BE2C (cell line): ENCODE measurements around the gene LHFPL2.

ENCODE experiments used
- DNase-seq: peaks from one replicate; pipeline ENCODE4 v3.0.0-alpha.2; 2020
- H3K27me3 ChIP-seq: fragments of 250-450 bp; sonication (Bioruptor Pico); 2 replicates; pipeline ENCODE4 v1.5.1; 2020; ENCODE audit warnings: mild to moderate bottlenecking
- H3K36me3 ChIP-seq: fragments of 250-450 bp; sonication (Bioruptor Pico); 2 replicates; pipeline ENCODE4 v1.5.1; 2020; ENCODE audit warnings: mild to moderate bottlenecking
- H3K4me1 ChIP-seq: fragments of 250-450 bp; sonication (Bioruptor Pico); 2 replicates; pipeline ENCODE4 v1.5.1; 2020
- H3K4me3 ChIP-seq: 2 replicates; pipeline ENCODE4 v1.5.1; 2011; ENCODE audit warnings: low read depth, low read length
- H3K9me3 ChIP-seq: fragments of 250-450 bp; sonication (Bioruptor Pico); 2 replicates; pipeline ENCODE4 v1.5.1; 2020
- CTCF ChIP-seq: IDR thresholded peaks from 2 replicates; pipeline ENCODE4 v1.5.1; 2012; ENCODE audit warnings: mild to moderate bottlenecking, low read depth, low read length

Gene LHFPL2

DNA sequence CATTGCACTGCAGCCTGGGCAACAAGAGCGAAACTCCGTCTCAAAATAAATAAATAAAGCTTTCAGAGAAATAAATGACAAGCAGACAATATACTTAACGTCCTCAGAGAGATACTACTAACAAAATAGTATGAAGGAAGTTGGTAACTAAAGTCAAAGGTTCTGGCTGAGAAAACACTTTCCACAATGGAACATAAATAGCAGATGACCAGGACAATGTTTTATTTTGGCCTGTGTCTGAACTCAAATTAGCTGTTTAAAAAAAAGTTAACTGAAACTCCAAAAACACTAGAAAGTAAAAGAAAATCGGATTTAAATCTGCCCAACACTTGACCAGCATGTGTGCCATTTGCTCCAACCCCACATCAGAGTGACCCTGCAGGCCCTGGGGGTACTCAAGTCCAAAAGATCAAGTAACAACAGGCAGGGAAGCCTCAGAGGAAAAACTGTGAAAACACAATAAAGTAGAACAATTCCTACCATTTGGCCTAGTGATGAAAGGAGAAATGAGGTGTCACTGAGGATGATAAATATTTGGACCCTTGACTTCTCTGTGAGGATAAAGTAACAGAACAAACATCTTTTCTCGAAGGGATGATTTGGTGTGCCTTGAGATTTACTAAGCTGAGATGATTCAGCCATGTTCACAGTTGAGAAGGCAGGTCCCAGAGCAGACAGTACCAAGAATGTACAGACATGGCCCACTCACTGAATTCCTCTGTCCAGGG, 47.7 kb downstream of the LHFPL2 start:
- DNase-seq = no peak
- Histone ChIP-seq H3K36me3 (no peaks in the 10 kb centered on the region), H3K27me3 (no peaks in the 10 kb centered on the region), H3K4me3 (no peak overlapping the region), H3K4me1 (no peaks in the 10 kb centered on the region), H3K9me3 (no peaks in the 10 kb centered on the region)
- TF ChIP-seq CTCF = no peak

DNA sequence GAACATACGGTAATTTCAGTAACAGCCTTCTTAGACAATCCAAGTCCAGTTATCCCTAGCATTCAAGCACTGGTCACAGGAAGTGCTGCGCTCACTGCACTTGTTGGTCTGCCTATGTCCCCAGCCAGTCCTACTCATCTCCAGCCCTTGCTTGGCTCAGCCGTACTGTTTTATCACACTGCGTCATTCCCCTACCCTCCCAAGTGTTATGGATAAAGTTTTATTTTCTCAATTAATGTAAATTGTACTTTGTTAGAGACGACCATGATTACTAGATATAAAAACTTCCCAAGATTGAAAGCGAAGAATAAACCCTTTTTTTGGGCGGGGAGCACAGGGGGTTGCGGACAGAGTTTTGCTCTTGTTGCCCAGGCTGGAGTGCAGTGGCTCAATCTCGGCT, 49.6 kb downstream of the LHFPL2 start:
- peaks cover 7% of the 10 kb centered on the region; the same call in 1 of the 2 replicates for H3K4me1 ChIP-seq
- no peaks in the 10 kb centered on the region for H3K9me3 ChIP-seq
- H3K4me3 ChIP-seq = no peak overlapping the region
- no peak for TF ChIP-seq CTCF
- no peaks in the 10 kb centered on the region for H3K27me3 ChIP-seq
- no peaks in the 10 kb centered on the region; the same call in 1 of the 2 replicates for H3K36me3 ChIP-seq
- no peak for DNase-seq

DNA sequence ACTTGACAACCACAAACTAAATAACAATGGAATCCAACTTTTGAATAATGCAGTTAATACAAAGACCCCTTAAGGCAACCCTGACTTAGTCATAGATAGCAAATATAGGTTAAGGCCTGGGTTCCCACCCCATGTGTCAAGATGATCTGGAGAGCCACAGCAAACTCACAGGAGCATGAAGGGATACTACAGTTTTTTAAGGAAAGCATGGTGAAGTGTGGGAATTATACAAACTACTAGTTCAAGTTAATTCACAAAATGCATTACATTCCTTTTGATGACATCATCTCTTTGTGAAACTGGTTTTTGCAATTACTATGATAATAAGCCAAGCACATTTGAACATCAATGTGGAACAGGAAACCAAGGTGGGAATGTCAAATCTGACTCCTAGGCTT, 50.6 kb downstream of the LHFPL2 start:
- no peak for TF ChIP-seq CTCF
- peaks cover 7% of the 10 kb centered on the region; the same call in 1 of the 2 replicates for H3K4me1 ChIP-seq
- H3K4me3 ChIP-seq = no peak overlapping the region
- no peak for DNase-seq
- H3K9me3 ChIP-seq = no peaks in the 10 kb centered on the region
- no peaks in the 10 kb centered on the region for H3K27me3 ChIP-seq
- H3K36me3 ChIP-seq = no peaks in the 10 kb centered on the region; the same call in 1 of the 2 replicates

DNA sequence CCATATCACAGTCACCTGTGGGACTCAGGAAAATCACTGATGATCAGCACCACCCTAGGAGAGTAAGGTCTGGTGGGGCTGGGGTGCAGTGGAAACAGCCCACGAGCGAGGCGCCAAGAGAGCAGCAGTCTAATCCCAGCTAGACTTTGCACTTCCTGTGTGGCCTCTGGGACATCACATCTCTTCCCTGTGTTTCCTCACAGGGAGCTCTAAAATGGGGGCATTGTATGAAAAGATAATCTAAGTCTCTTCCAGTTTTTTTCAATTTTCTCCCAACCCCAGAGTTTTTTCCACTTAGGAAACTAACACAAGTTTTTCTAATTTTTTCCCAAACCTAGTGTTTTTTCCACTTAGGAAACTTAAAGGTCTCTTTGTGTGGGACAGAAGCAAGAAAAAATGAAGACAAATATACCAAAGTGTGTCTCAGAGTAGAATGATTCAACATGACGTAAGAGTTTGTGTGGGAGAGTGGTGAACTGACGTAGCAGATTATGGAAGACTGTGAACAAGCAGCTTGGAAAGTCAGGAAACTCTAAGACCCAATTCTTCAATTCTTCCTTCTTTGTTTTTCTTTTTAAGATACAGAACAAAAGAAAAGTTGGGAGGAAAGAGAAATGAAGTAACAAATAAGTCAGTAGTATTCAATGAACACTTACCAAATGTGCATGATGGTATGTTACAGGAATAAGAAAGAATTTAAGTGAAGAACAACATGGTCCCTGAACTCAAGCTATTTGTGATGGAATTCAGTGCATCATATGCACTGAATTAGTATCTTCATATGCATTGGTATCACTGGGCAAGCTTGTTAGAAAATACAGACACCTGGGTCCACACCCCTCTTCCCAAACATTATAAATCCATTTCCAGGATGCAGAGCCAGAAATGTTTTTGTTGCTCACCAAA, 51.3 kb downstream of the LHFPL2 start:
- Histone ChIP-seq H3K4me1 (peaks cover 7% of the 10 kb centered on the region; the same call in 1 of the 2 replicates), H3K27me3 (no peaks in the 10 kb centered on the region), H3K4me3 (no peak overlapping the region), H3K9me3 (no peaks in the 10 kb centered on the region), H3K36me3 (no peaks in the 10 kb centered on the region; the same call in 1 of the 2 replicates)
- DNase-seq = no peak
- no peak for TF ChIP-seq CTCF

GRCh38 chr5:78595458-78595921, 53.1 kb downstream of the LHFPL2 start:
- Histone ChIP-seq H3K4me1 (peaks cover 24% of the 10 kb centered on the region), H3K4me3 (no peak overlapping the region), H3K9me3 (no peaks in the 10 kb centered on the region), H3K27me3 (no peaks in the 10 kb centered on the region), H3K36me3 (no peaks in the 10 kb centered on the region; the same call in 1 of the 2 replicates)
- no peak for DNase-seq
- no peak for TF ChIP-seq CTCF
